Smooth muscle cell of the umbilical artery (primary cell): ENCODE results near the gene TNFRSF8. TPM values are rescaled to one million over a fixed set of nuclear protein-coding genes. Genes with fewer than 3 reads are reported as not detected.

Experiments used
- total RNA-seq: library from RNA; depleted of rRNA; stranded (reverse); fragments of >200 nt; gene quantifications from 2 replicates; pipeline ENCODE4 v1.2.3, GENCODE V29; 2014

TNFRSF8 gene
- total RNA-seq: 0.60 TPM in 1 of 2 replicates, not detected in the other

GRCh38 chr1:12063141-12064072 lies at the start of gene TNFRSF8:
TNFRSF8 (plus strand) TSS chr1:12063303; CDS start chr1:12063599, 296 bp downstream.

GRCh38 chr1:12166834-12167492 lies 103.9 kb downstream of the TNFRSF8 start, which contains the start of gene TNFRSF1B:
TNFRSF1B (plus strand) TSS chr1:12166991; CDS start chr1:12167092, 101 bp downstream.

Other genes with a start within 250 kb of the TNFRSF8 start
- gene NPPA, start 215.5 kb upstream of the TNFRSF8 start, total RNA-seq: not detected in 2 replicates
- gene NPPB, start 204.4 kb upstream of the TNFRSF8 start, total RNA-seq: 12.8 and 19.7 TPM in 2 replicates
- gene KIAA2013, start 136.9 kb upstream of the TNFRSF8 start, total RNA-seq: 96.2 and 122 TPM in 2 replicates
- 1,035 and 1,503 TPM in 2 replicates for gene PLOD1, start 128.6 kb upstream of the TNFRSF8 start, total RNA-seq
- gene MFN2, start 82.9 kb upstream of the TNFRSF8 start, total RNA-seq: 54.9 and 79.9 TPM in 2 replicates
- gene MIIP, start 43.8 kb upstream of the TNFRSF8 start, total RNA-seq: 24.1 and 27.0 TPM in 2 replicates
- 3.0 and 10.6 TPM in 2 replicates for gene TNFRSF1B, start 103.7 kb downstream of the TNFRSF8 start, total RNA-seq
- 48.5 and 56.7 TPM in 2 replicates for gene VPS13D, start 166.7 kb downstream of the TNFRSF8 start, total RNA-seq